Adrenal gland (tissue), 5 donors: Measurements from ENCODE around the gene RPL7L1.

Experiments
- POLR2A ChIP-seq, 2 donors: fragments of 450-650 bp; IDR thresholded peaks; one replicate each; pipeline ENCODE4 v1.6.1; 2017; ENCODE audit warnings: antibody characterized with exemption in 2 of 2, mild to moderate bottlenecking in 2 of 2, moderate library complexity in 1 of 2
- TF ChIP-seq, protein P1 (sequence below), 6 experiments: fragments of 450-650 bp in 4 of 6; fragments of 200-600 bp in 2 of 6; sonication (generic) in 1 of 6; IDR thresholded peaks; 1 replicate in 5 of 6; 2 replicates in 1 of 6; pipeline versions ENCODE4 v1.5.1 to v1.8.0; 2016 to 2021; ENCODE audit warnings: antibody characterized with exemption in 6 of 6, mild to moderate bottlenecking in 2 of 6, moderate library complexity in 1 of 6
- donor health status: DM: no; HTN: no; CAD: no.

DNA sequence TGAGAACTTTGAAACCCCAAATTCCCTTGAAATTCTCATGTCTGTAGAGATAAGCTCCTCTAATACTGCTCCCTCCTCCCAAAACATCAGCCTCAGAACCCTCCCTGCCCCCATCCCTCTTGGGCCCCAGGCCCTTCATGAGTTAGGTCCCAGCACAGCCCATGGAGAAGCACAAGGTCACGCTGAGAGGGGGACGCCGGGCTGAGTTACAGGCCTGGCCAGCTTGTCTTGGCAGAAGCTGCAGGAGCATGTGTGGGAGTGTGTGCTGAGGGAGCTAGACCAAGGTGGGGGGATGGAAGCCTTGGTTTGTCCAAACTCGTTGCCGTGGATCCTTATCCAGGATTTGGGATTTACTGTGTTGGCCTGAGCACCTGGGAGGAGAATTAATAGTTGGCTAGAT is 27.9 kb downstream of the RPL7L1 start:
- TF ChIP-seq, protein P1, sequence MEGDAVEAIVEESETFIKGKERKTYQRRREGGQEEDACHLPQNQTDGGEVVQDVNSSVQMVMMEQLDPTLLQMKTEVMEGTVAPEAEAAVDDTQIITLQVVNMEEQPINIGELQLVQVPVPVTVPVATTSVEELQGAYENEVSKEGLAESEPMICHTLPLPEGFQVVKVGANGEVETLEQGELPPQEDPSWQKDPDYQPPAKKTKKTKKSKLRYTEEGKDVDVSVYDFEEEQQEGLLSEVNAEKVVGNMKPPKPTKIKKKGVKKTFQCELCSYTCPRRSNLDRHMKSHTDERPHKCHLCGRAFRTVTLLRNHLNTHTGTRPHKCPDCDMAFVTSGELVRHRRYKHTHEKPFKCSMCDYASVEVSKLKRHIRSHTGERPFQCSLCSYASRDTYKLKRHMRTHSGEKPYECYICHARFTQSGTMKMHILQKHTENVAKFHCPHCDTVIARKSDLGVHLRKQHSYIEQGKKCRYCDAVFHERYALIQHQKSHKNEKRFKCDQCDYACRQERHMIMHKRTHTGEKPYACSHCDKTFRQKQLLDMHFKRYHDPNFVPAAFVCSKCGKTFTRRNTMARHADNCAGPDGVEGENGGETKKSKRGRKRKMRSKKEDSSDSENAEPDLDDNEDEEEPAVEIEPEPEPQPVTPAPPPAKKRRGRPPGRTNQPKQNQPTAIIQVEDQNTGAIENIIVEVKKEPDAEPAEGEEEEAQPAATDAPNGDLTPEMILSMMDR (IDR thresholded peaks at IDR 0.05), result no peak
- TF ChIP-seq POLR2A (IDR thresholded peaks at IDR 0.05), result no peak
